SK-N-MC (cell line): ENCODE data around the gene STYXL1.

ENCODE experiments used
- DNase-seq: peaks from one replicate; pipeline ENCODE4 v3.0.0-alpha.2; 2011; ENCODE audit warnings: low read depth, low spot score
- H3K27ac ChIP-seq: fragments of 200-600 bp; sonication (generic); 2 replicates; pipeline ENCODE4 v1.5.1; 2016; ENCODE audit warnings: mixed run types
- H3K36me3 ChIP-seq: fragments of 200-600 bp; sonication (generic); 2 replicates; pipeline ENCODE4 v1.6.1; 2017; ENCODE audit warnings: antibody characterized with exemption, low read length, mixed read lengths; ENCODE audit not compliant: insufficient read depth
- H3K4me3 ChIP-seq: fragments of 200-600 bp; sonication (generic); 2 replicates; pipeline ENCODE4 v1.5.1; 2016
- H3K9ac ChIP-seq: fragments of 200-600 bp; sonication (generic); 2 replicates; pipeline ENCODE4 v1.8.0; 2017; ENCODE audit warnings: mixed run types, mixed read lengths; ENCODE audit not compliant: insufficient read length
- H3K9me3 ChIP-seq: fragments of 200-600 bp; sonication (generic); 2 replicates; pipeline ENCODE4 v1.6.1; 2017; ENCODE audit warnings: low read depth, mild to moderate bottlenecking, antibody characterized with exemption, low read length, moderate library complexity, mixed read lengths
- EZH2 ChIP-seq: fragments of 200-600 bp; sonication (generic); IDR thresholded peaks from one replicate; pipeline ENCODE4 v1.6.1; 2017; ENCODE audit warnings: antibody characterized with exemption
- FOXP2 ChIP-seq: optimal IDR thresholded peaks from 2 replicates; pipeline ENCODE3; 2011; ENCODE audit warnings: mild to moderate bottlenecking, moderate library complexity; ENCODE audit not compliant: insufficient read depth; ENCODE audit errors: extremely low read length, control extremely low read depth
- POLR2AphosphoS5 ChIP-seq: IDR thresholded peaks from 2 replicates; pipeline ENCODE4 v1.6.1; 2012; ENCODE audit warnings: mild to moderate bottlenecking, low read depth, low read length, borderline replicate concordance

The STYXL1 gene

GRCh38 chr7:76003351-76003750 lies 44.4 kb downstream of the STYXL1 start:
- Histone ChIP-seq H3K9me3 (no peaks in the 10 kb centered on the region), H3K4me3 (no peak overlapping the region), H3K9ac (no peak overlapping the region), H3K27ac (no peak overlapping the region), H3K36me3 (no peaks in the 10 kb centered on the region)
- TF ChIP-seq POLR2AphosphoS5, result no peak
- TF ChIP-seq FOXP2, result no peak
- TF ChIP-seq EZH2, result no peak
- DNase-seq, result no peak

GRCh38 chr7:76002822-76003221 lies 45.0 kb downstream of the STYXL1 start:
- no peak for TF ChIP-seq FOXP2
- no peaks in the 10 kb centered on the region for H3K36me3 ChIP-seq
- H3K9me3 ChIP-seq, result no peaks in the 10 kb centered on the region
- DNase-seq, result no peak
- H3K9ac ChIP-seq, result no peak overlapping the region
- H3K4me3 ChIP-seq, result no peak overlapping the region
- no peak overlapping the region for H3K27ac ChIP-seq

GRCh38 chr7:76002139-76002538 lies 45.7 kb downstream of the STYXL1 start:
- Histone ChIP-seq H3K9me3 (no peaks in the 10 kb centered on the region), H3K4me3 (no peak overlapping the region), H3K27ac (no peak overlapping the region), H3K36me3 (no peaks in the 10 kb centered on the region), H3K9ac (no peak overlapping the region)
- no peak for DNase-seq
- TF ChIP-seq FOXP2 (no peak), EZH2 (no peak), POLR2AphosphoS5 (no peak)

GRCh38 chr7:76000566-76000965 lies 47.2 kb downstream of the STYXL1 start:
- TF ChIP-seq FOXP2 (no peak), EZH2 (no peak), POLR2AphosphoS5 (no peak)

GRCh38 chr7:75998038-75998437 lies 49.8 kb downstream of the STYXL1 start:
- TF ChIP-seq FOXP2, result no peak
- TF ChIP-seq EZH2, result no peak
- no peak for TF ChIP-seq POLR2AphosphoS5
- H3K9ac ChIP-seq, result no peak overlapping the region
- no peak overlapping the region for H3K27ac ChIP-seq
- no peak overlapping the region for H3K4me3 ChIP-seq
- H3K36me3 ChIP-seq, result no peaks in the 10 kb centered on the region
- DNase-seq, result no peak
- H3K9me3 ChIP-seq, result no peaks in the 10 kb centered on the region

More at GRCh38 chr7:76000566-76000965, 47.2 kb downstream of the STYXL1 start:
- Histone ChIP-seq H3K4me3 (no peak overlapping the region), H3K9me3 (no peaks in the 10 kb centered on the region), H3K27ac (no peak overlapping the region), H3K9ac (no peak overlapping the region), H3K36me3 (no peaks in the 10 kb centered on the region)
- no peak for DNase-seq

- no peak for TF ChIP-seq EZH2
- H3K9me3 ChIP-seq, result no peaks in the 10 kb centered on the region
- no peaks in the 10 kb centered on the region for H3K36me3 ChIP-seq
- no peak overlapping the region for H3K4me3 ChIP-seq
- no peak for DNase-seq
- H3K9ac ChIP-seq, result no peak overlapping the region
- no peak overlapping the region for H3K27ac ChIP-seq
These were observed 51.3 kb downstream of the STYXL1 start for GRCh38 chr7:75996476-75996875.

GRCh38 chr7:75995996-75996395 lies 51.8 kb downstream of the STYXL1 start:
- Histone ChIP-seq H3K4me3 (no peak overlapping the region), H3K9me3 (no peaks in the 10 kb centered on the region), H3K36me3 (no peaks in the 10 kb centered on the region), H3K27ac (no peak overlapping the region), H3K9ac (no peak overlapping the region)
- DNase-seq, result no peak
- TF ChIP-seq EZH2, result no peak
- no peak for TF ChIP-seq FOXP2

GRCh38 chr7:75995052-75995471 lies 52.7 kb downstream of the STYXL1 start:
- TF ChIP-seq EZH2, result no peak
- TF ChIP-seq FOXP2, result no peak
- TF ChIP-seq POLR2AphosphoS5, result no peak
- no peaks in the 10 kb centered on the region for H3K9me3 ChIP-seq
- H3K36me3 ChIP-seq, result no peaks in the 10 kb centered on the region
- peak overlapping the region; percentile 53 for H3K9ac ChIP-seq
- DNase-seq, result no peak
- H3K4me3 ChIP-seq, result peak overlapping the region; percentile 87
- no peak overlapping the region for H3K27ac ChIP-seq

GRCh38 chr7:75994388-75995051 lies 53.3 kb downstream of the STYXL1 start, which contains the start of gene TMEM120A:
Gene TMEM120A, minus strand, starts transcription at chr7:75994595. Its CDS starts 25 bp downstream, at chr7:75994570.
- DNase-seq, result no peak
- Histone ChIP-seq H3K9me3 (no peaks in the 10 kb centered on the region), H3K27ac (no peak within 1 kb of the TSS), H3K9ac (peak within 1 kb of the TSS; percentile 53), H3K4me3 (peak within 1 kb of the TSS; percentile 87), H3K36me3 (no peaks in the 10 kb centered on the region)
- TF ChIP-seq EZH2, result no peak
- TF ChIP-seq FOXP2, result no peak
- peak; percentile 93 for TF ChIP-seq POLR2AphosphoS5

- H3K4me3 ChIP-seq, result peak overlapping the region; percentile 87
- no peaks in the 10 kb centered on the region for H3K36me3 ChIP-seq
These were observed 54.0 kb downstream of the STYXL1 start for GRCh38 chr7:75993689-75994387.

More at GRCh38 chr7:75993689-75994387, 54.0 kb downstream of the STYXL1 start:
- TF ChIP-seq EZH2, result no peak
- TF ChIP-seq FOXP2, result no peak
- no peak for TF ChIP-seq POLR2AphosphoS5
- no peak for DNase-seq
- Histone ChIP-seq H3K27ac (no peak overlapping the region), H3K9ac (peak overlapping the region; percentile 50), H3K9me3 (no peaks in the 10 kb centered on the region)
